Measurements from ENCODE around the gene RPAP3. TPM values are rescaled to one million over a fixed set of nuclear protein-coding genes. Genes with fewer than 3 reads are reported as not detected.

RPAP3 gene
- total and polyA plus RNA-seq, 2 of the 4 experiments (the other 2 are of a cell fraction): 10.6 to 13.4 TPM

DNA sequence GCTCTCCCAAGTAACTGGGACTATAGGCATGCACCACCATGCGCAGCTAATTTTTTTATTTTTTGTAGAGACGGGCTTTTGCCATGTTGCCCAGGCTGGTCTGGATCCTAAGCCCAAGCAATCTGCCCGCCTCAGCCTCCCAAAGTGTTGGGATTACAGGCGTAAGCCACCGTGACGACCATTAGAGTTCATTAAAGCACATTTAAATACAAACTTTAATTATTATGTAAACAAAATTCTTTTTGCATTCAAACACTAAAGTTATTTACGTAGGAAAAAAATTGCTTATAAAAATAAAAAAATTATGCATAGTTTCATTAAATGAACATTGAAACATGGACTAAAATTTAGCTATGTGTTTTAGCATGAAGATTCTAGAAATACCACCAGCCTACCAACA, 7.2 kb downstream of the RPAP3 start:
- Histone ChIP-seq H3K27me3 (ENCODE audit: control insufficient read depth, insufficient read depth, low read length) (no peaks in the 10 kb centered on the region), H3K56ac (ENCODE audit: extremely low read depth, insufficient read depth, low read length) (no peak overlapping the region), H3K9me3 (ENCODE audit: control insufficient read depth, insufficient read depth, low read length) (no peaks in the 10 kb centered on the region), H3K4ac (ENCODE audit: low read depth, low read length) (no peak overlapping the region), H4K8ac (ENCODE audit: low read depth in 2 of 2, low read length in 2 of 2) (no peak overlapping the region), H3K18ac (ENCODE audit: low read depth, low read length) (no peak overlapping the region), H4K5ac (ENCODE audit: low read depth, low read length) (no peak overlapping the region), H2BK5ac (ENCODE audit: low read depth, low read length, poor library complexity, severe bottlenecking) (no peak overlapping the region), H3K4me1 (ENCODE audit: control insufficient read depth, insufficient read depth, low read length) (no peaks in the 10 kb centered on the region), H4K91ac (ENCODE audit: insufficient read depth, low read depth, low read length) (no peak overlapping the region), H3K79me1 (ENCODE audit: low read depth in 1 of 2, low read length in 2 of 2) (peaks cover 10 to 30% of the 10 kb centered on the region in 2 experiments; a peak in 3 of 4 replicates), H3K23ac (ENCODE audit: low read depth, low read length) (no peak overlapping the region), H4K20me1 (ENCODE audit: insufficient read depth, low read length) (no peaks in the 10 kb centered on the region), H2BK15ac (ENCODE audit: low read depth, low read length) (no peak overlapping the region), H3K9me1 (ENCODE audit: insufficient read depth, low read length) (0 out of 2 replicates have a peak, but pooled peaks cover 3% of the 10 kb centered on the region), H2AK9ac (replicated peaks; ENCODE audit: low read depth, low read length, poor library complexity) (no peak overlapping the region), H3K9ac (ENCODE audit: low read depth, low read length) (no peak overlapping the region), H2AK5ac (ENCODE audit: low read depth, low read length) (no peak overlapping the region), H3K14ac (replicated peaks; ENCODE audit: low read depth, low read length) (no peak overlapping the region), H2BK20ac (ENCODE audit: low read depth, low read length) (no peak overlapping the region), H3K4me3 (ENCODE audit: insufficient read depth, low read depth, low read length) (no peak overlapping the region), H3K36me3 (ENCODE audit: control insufficient read depth, insufficient read depth, low read length) (peaks cover 8% of the 10 kb centered on the region), H2BK120ac (ENCODE audit: low read depth, low read length) (no peak overlapping the region), H3K27ac (ENCODE audit: insufficient read depth, low read length) (no peak overlapping the region), H2AFZ (replicated peaks; ENCODE audit: low read length, poor library complexity) (no peak overlapping the region), H3K4me2 (ENCODE audit: low read depth, low read length) (no peak overlapping the region)
- BruUV-seq (replicated peaks): no TSS peak
- ChIA-PET POLR2A (ENCODE audit: unreplicated experiment) (no interaction called here), CTCF (no interaction called here)
- dilution Hi-C loops (cut with HindIII; ENCODE audit: low sequenced_read_pairs, unreplicated experiment) (no loop called here), intact Hi-C loops (cut with micrococcal nuclease) (no loop called here), in situ Hi-C loops (cut with MboI; ENCODE audit: low sequenced_read_pairs) (loop anchor here (25.0 kb wide), 1 partner anchor 1361 kb away; no protein-coding TSS in a partner anchor)
- ATAC-seq (ENCODE audit: low read depth) (no peak), DNase-seq (no peak)
- WGBS, 2 experiments (ENCODE audit: extremely low coverage in 2 of 2, insufficient read length in 1 of 2): 100% methylated on average over 2 of the region's 7 CpGs; no CpG with 5 or more reads in 1 of the 2 experiments
- TF ChIP-seq FOS (IDR thresholded peaks at IDR 0.05; ENCODE audit: low read depth, low read length): no peak
- TF ChIP-seq MAZ (IDR thresholded peaks at IDR 0.05; ENCODE audit: borderline replicate concordance, low read depth, low read length): no peak
- no peak for TF ChIP-seq CEBPB (IDR thresholded peaks at IDR 0.05; ENCODE audit: low read depth, low read length)
- TF ChIP-seq BHLHE40 (IDR thresholded peaks at IDR 0.05; ENCODE audit: low read depth, low read length): no peak
- TF ChIP-seq, protein P1, sequence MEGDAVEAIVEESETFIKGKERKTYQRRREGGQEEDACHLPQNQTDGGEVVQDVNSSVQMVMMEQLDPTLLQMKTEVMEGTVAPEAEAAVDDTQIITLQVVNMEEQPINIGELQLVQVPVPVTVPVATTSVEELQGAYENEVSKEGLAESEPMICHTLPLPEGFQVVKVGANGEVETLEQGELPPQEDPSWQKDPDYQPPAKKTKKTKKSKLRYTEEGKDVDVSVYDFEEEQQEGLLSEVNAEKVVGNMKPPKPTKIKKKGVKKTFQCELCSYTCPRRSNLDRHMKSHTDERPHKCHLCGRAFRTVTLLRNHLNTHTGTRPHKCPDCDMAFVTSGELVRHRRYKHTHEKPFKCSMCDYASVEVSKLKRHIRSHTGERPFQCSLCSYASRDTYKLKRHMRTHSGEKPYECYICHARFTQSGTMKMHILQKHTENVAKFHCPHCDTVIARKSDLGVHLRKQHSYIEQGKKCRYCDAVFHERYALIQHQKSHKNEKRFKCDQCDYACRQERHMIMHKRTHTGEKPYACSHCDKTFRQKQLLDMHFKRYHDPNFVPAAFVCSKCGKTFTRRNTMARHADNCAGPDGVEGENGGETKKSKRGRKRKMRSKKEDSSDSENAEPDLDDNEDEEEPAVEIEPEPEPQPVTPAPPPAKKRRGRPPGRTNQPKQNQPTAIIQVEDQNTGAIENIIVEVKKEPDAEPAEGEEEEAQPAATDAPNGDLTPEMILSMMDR (conservative IDR thresholded peaks at IDR 0.05; ENCODE audit: low read depth, low read length): no peak
- TF ChIP-seq NFE2L2 (IDR thresholded peaks at IDR 0.05; ENCODE audit: low read depth, low read length): no peak
- no peak for TF ChIP-seq MAFK (IDR thresholded peaks at IDR 0.05; ENCODE audit: low read depth, low read length)
- TF ChIP-seq RCOR1 (IDR thresholded peaks at IDR 0.05; ENCODE audit: insufficient replicate concordance, low read length): no peak
